ENCODE data around the gene OVCA2. TPM values are rescaled to one million over a fixed set of nuclear protein-coding genes. Genes with fewer than 3 reads are reported as not detected.
A peak's percentile ranks its signal among the peaks of the same experiment; 100 is the strongest.

Gene OVCA2
- total RNA-seq, 4 donors from 2014 or later, result 5.4 to 73.3 (median 36.9) TPM

DNA sequence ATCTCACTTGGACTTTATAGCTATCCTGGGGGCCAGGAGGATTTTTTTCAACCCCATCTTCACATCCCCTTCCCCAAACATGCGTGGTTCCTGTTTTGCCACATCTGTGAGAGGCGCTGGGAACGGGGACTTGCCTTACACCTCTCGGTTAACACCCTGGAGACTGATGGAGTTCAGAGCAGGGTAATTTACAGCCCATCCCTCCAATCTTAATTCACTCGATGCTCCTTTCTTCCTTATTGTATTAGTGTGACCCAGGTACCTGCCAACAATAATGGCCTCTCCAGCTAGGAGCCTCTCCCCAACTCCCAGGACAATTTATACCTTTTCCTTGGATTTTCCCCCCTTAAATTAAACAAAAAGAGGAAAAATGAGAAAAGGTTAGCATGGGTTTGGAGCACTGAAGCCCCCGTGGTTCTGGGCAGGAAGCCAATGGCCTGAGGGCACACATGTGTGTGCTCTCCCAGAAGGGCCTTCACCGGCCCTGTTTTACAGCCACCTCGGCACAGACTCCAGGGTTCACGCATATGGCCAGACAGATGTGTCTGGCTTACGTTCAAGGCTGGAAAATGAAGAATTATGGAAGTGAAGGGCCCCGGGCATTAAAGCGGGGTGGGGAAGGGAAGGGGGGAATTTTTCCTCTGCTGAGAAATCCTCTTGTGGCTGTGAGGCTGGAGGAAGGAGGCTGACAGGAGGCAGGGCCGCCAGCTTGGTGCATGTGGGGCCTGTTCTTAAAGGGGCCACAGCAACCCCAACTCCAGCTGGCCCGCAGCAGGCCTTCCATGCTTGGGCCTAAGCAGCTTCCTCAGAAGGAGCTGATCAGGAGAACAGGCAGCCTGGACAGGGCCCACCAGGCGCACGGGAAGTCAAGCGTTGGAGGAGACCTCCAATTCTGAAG, 34.5 kb downstream of the OVCA2 start:
- whole genome bisulfite sequencing, 2 donors (ENCODE audit: low coverage in 1 of 2), result 57 to 64% methylated on average over 3 to 17 of the region's 17 CpGs
- Histone ChIP-seq H3K27me3 (no peaks in the 10 kb centered on the region), H3K4me1 (peaks cover 0 to 31% (median 11%) of the 10 kb centered on the region in 4 donors), H3K27ac (peak overlapping the region; percentile 45 to 78 (median 68)), H3K4me3 (no peak overlapping the region), H3K9me3 (no peaks in the 10 kb centered on the region), H3K36me3 (peaks cover 0 to 8% (median 2%) of the 10 kb centered on the region in 4 donors)
- no peak for TF ChIP-seq POLR2A (IDR thresholded peaks at IDR 0.05)
- TF ChIP-seq POLR2AphosphoS5 (IDR thresholded peaks at IDR 0.05), result no peak
- TF ChIP-seq CTCF (IDR thresholded peaks at IDR 0.05), result no peak
- no peak for TF ChIP-seq EP300 (IDR thresholded peaks at IDR 0.05; ENCODE audit: low read depth)
- in situ Hi-C loops (cut with MboI; ENCODE audit: low pct_ligation_motif_present in 1 of 4, low pct_unique_long_range_greater_than_20kb in 1 of 4, low sequenced_read_pairs in 3 of 4) (no loop called here), intact Hi-C loops (cut with DNase I; ENCODE audit: low total_unique reads) (no loop called here)
- DNase-seq, result no peak

GRCh38 chr17:2077040-2077439, 35.2 kb downstream of the OVCA2 start:
- peaks cover 0 to 8% (median 2%) of the 10 kb centered on the region in 4 donors for H3K36me3 ChIP-seq
- no peak overlapping the region for H3K4me3 ChIP-seq
- peaks cover 0 to 27% (median 8%) of the 10 kb centered on the region in 4 donors for H3K4me1 ChIP-seq
- H3K9me3 ChIP-seq, result no peaks in the 10 kb centered on the region
- in situ Hi-C loops (cut with MboI; ENCODE audit: low pct_ligation_motif_present in 1 of 4, low pct_unique_long_range_greater_than_20kb in 1 of 4, low sequenced_read_pairs in 3 of 4) (no loop called here), intact Hi-C loops (cut with DNase I; ENCODE audit: low total_unique reads) (no loop called here)
- DNase-seq, result no peak
- H3K27ac ChIP-seq, result peak overlapping the region; percentile 45 to 78 (median 68)
- TF ChIP-seq POLR2AphosphoS5 (IDR thresholded peaks at IDR 0.05) (no peak), POLR2A (IDR thresholded peaks at IDR 0.05) (no peak), EP300 (IDR thresholded peaks at IDR 0.05; ENCODE audit: low read depth) (no peak), CTCF (IDR thresholded peaks at IDR 0.05) (no peak)
- H3K27me3 ChIP-seq, result no peaks in the 10 kb centered on the region
- WGBS, 2 donors (ENCODE audit: low coverage in 1 of 2), result 71 to 80% methylated on average over 4 to 8 of the region's 8 CpGs

GRCh38 chr17:2081564-2081963, 39.7 kb downstream of the OVCA2 start:
- intact Hi-C loops (cut with DNase I; ENCODE audit: low total_unique reads), result loop anchor here (10.0 kb wide), 1 partner anchor 93 kb away; no protein-coding TSS in a partner anchor
- peak overlapping the region; percentile 89 to 91 (median 90) for H3K27ac ChIP-seq
- peaks cover 0 to 8% (median 2%) of the 10 kb centered on the region in 4 donors for H3K36me3 ChIP-seq
- no peaks in the 10 kb centered on the region for H3K27me3 ChIP-seq
- in situ Hi-C loops (cut with MboI; ENCODE audit: low pct_ligation_motif_present in 1 of 4, low pct_unique_long_range_greater_than_20kb in 1 of 4, low sequenced_read_pairs in 3 of 4), result no loop called here
- 77 to 92% methylated on average over 4 to 9 of the region's 9 CpGs for WGBS, 2 donors (ENCODE audit: low coverage in 1 of 2)
- no peak for TF ChIP-seq CTCF (IDR thresholded peaks at IDR 0.05)
- TF ChIP-seq POLR2AphosphoS5 (IDR thresholded peaks at IDR 0.05), result peak in 1 of 3 donors; percentile 9
- no peak for DNase-seq
- no peak overlapping the region for H3K4me3 ChIP-seq
- no peaks in the 10 kb centered on the region for H3K9me3 ChIP-seq
- peaks cover 25 to 52% (median 34%) of the 10 kb centered on the region in 4 donors for H3K4me1 ChIP-seq

- H3K27me3 ChIP-seq, result no peaks in the 10 kb centered on the region
- no peak overlapping the region for H3K4me3 ChIP-seq
- peaks cover 26 to 55% (median 36%) of the 10 kb centered on the region in 4 donors for H3K4me1 ChIP-seq
- peak overlapping the region; percentile 89 to 91 (median 90) for H3K27ac ChIP-seq
- no peaks in the 10 kb centered on the region for H3K9me3 ChIP-seq
- intact Hi-C loops (cut with DNase I; ENCODE audit: low total_unique reads), result loop anchor here (10.0 kb wide), 1 partner anchor 93 kb away; no protein-coding TSS in a partner anchor
- in situ Hi-C loops (cut with MboI; ENCODE audit: low pct_ligation_motif_present in 1 of 4, low pct_unique_long_range_greater_than_20kb in 1 of 4, low sequenced_read_pairs in 3 of 4), result no loop called here
- no peak for DNase-seq
- H3K36me3 ChIP-seq, result peaks cover 0 to 8% (median 2%) of the 10 kb centered on the region in 4 donors
- WGBS, 2 donors (ENCODE audit: low coverage in 1 of 2), result 63 to 74% methylated on average over 3 to 9 of the region's 9 CpGs
- no peak for TF ChIP-seq CTCF (IDR thresholded peaks at IDR 0.05)
- TF ChIP-seq POLR2A (IDR thresholded peaks at IDR 0.05), result no peak
- TF ChIP-seq EP300 (IDR thresholded peaks at IDR 0.05; ENCODE audit: low read depth), result no peak
- TF ChIP-seq POLR2AphosphoS5 (IDR thresholded peaks at IDR 0.05), result no peak
These were observed 40.4 kb downstream of the OVCA2 start for GRCh38 chr17:2082003-2082781.

Data from transverse colon (tissue), 4 donors.